Right lobe of liver (tissue), 4 donors: ENCODE measurements around the gene KLF13.

Experiments used
- CTCF ChIP-seq, 4 donors: fragments of 200-600 bp in 3 of 4; fragments of 450-650 bp in 1 of 4; IDR thresholded peaks; one replicate each; pipeline versions ENCODE4 v1.5.1 to v1.8.0; 2016 to 2022; ENCODE audit warnings: antibody characterized with exemption in 4 of 4, mild to moderate bottlenecking in 2 of 4
- POLR2A ChIP-seq: fragments of 450-650 bp; IDR thresholded peaks from one replicate; pipeline ENCODE4 v1.6.1; 2017; ENCODE audit warnings: antibody characterized with exemption, mild to moderate bottlenecking
- donor health status: DM: no; HTN: no; CAD: no.
- donor health status: DM: no; HTN: no; CAD: no.
- donor health status: DM: no; HTN: yes; CAD: no.

DNA sequence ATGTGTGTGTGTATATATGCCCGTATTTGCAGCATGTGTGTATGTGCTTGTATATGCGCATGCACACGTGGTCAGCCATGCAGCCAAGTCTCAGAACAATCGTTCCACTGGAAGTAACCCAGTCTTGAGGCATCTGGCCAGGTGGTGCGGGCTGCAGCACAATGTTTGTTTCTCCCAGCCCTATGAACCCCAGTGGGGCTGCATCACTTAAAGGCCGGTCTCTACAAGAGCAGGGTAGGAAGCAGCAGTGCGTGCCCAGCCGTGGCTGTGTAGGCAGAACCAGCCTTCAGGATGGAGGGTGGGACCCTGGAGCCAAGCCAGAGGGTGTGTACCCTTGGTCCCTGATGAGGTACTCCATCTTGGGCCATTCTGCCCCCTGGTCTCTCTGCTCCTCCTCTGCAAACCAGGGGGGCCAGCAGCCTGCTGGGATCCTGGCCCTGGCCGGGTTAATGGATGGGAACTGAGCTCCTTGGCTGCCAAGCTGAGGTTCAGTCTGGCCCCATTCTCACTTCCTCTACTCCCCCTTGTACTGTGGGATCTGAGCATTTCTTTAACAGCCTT is 11.8 kb downstream of the KLF13 start:
- TF ChIP-seq CTCF (IDR thresholded peaks at IDR 0.05): no peak
- no peak for TF ChIP-seq POLR2A
